ENCODE data around the gene TFPT.
A peak's percentile ranks its signal among the peaks of the same experiment; 100 is the strongest.

The TFPT gene

GRCh38 chr19:54124393-54124792 lies 8.9 kb upstream of the TFPT start:
- no peak overlapping the region for H3K4me3 ChIP-seq (ENCODE audit: low read length)
- H3K27me3 ChIP-seq (ENCODE audit: insufficient read depth, low read length) = no peaks in the 10 kb centered on the region
- no peaks in the 10 kb centered on the region for H3K4me1 ChIP-seq (ENCODE audit: insufficient read depth, low read length)
- H3K36me3 ChIP-seq (ENCODE audit: insufficient read depth, low read length) = peaks cover 82% of the 10 kb centered on the region
- no peaks in the 10 kb centered on the region for H3K9me3 ChIP-seq (ENCODE audit: low read length)
- H2AFZ ChIP-seq (ENCODE audit: low read depth, low read length) = no peak overlapping the region

- H3K27me3 ChIP-seq (ENCODE audit: insufficient read depth, low read length) = no peaks in the 10 kb centered on the region
- H3K9me3 ChIP-seq (ENCODE audit: low read length) = no peaks in the 10 kb centered on the region
- no peak overlapping the region for H2AFZ ChIP-seq (ENCODE audit: low read depth, low read length)
- H3K4me3 ChIP-seq (ENCODE audit: low read length) = no peak overlapping the region
- H3K36me3 ChIP-seq (ENCODE audit: insufficient read depth, low read length) = peaks cover 78% of the 10 kb centered on the region
- no peaks in the 10 kb centered on the region for H3K4me1 ChIP-seq (ENCODE audit: insufficient read depth, low read length)
These were observed 8.2 kb upstream of the TFPT start for GRCh38 chr19:54123682-54124081.

- Histone ChIP-seq H3K36me3 (ENCODE audit: insufficient read depth, low read length) (peaks cover 68% of the 10 kb centered on the region), H3K9me3 (ENCODE audit: low read length) (no peaks in the 10 kb centered on the region), H3K4me1 (ENCODE audit: insufficient read depth, low read length) (peaks cover 7% of the 10 kb centered on the region), H2AFZ (ENCODE audit: low read depth, low read length) (no peak overlapping the region), H3K27me3 (ENCODE audit: insufficient read depth, low read length) (no peaks in the 10 kb centered on the region), H3K4me3 (ENCODE audit: low read length) (no peak overlapping the region)
These were observed 5.8 kb upstream of the TFPT start for GRCh38 chr19:54121259-54121658.

- Histone ChIP-seq H3K36me3 (ENCODE audit: insufficient read depth, low read length) (peaks cover 28% of the 10 kb centered on the region), H2AFZ (ENCODE audit: low read depth, low read length) (no peak overlapping the region), H3K4me1 (ENCODE audit: insufficient read depth, low read length) (peaks cover 15% of the 10 kb centered on the region)
These were observed 933 bp downstream of the TFPT start for GRCh38 chr19:54114340-54115108.

GRCh38 chr19:54109651-54110050 lies 5.8 kb downstream of the TFPT start:
- H2AFZ ChIP-seq (ENCODE audit: low read depth, low read length) = no peak overlapping the region

More at GRCh38 chr19:54114340-54115108, 933 bp downstream of the TFPT start:
- H3K4me3 ChIP-seq (ENCODE audit: low read length) = peak overlapping the region; percentile 57
- no peaks in the 10 kb centered on the region for H3K9me3 ChIP-seq (ENCODE audit: low read length)
- H3K27me3 ChIP-seq (ENCODE audit: insufficient read depth, low read length) = no peaks in the 10 kb centered on the region

GRCh38 chr19:54108496-54108895 lies 7.0 kb downstream of the TFPT start:
- Histone ChIP-seq H3K4me3 (ENCODE audit: low read length) (no peak overlapping the region), H3K4me1 (ENCODE audit: insufficient read depth, low read length) (peaks cover under 1% of the 10 kb centered on the region), H3K27me3 (ENCODE audit: insufficient read depth, low read length) (no peaks in the 10 kb centered on the region), H3K9me3 (ENCODE audit: low read length) (no peaks in the 10 kb centered on the region), H2AFZ (ENCODE audit: low read depth, low read length) (no peak overlapping the region), H3K36me3 (ENCODE audit: insufficient read depth, low read length) (peaks cover 52% of the 10 kb centered on the region)

More at GRCh38 chr19:54109651-54110050, 5.8 kb downstream of the TFPT start:
- Histone ChIP-seq H3K9me3 (ENCODE audit: low read length) (no peaks in the 10 kb centered on the region), H3K36me3 (ENCODE audit: insufficient read depth, low read length) (peaks cover 50% of the 10 kb centered on the region), H3K27me3 (ENCODE audit: insufficient read depth, low read length) (no peaks in the 10 kb centered on the region), H3K4me1 (ENCODE audit: insufficient read depth, low read length) (peaks cover 6% of the 10 kb centered on the region), H3K4me3 (ENCODE audit: low read length) (no peak overlapping the region)

GRCh38 chr19:54107876-54108490 lies 7.5 kb downstream of the TFPT start:
- no peak overlapping the region for H2AFZ ChIP-seq (ENCODE audit: low read depth, low read length)
- no peaks in the 10 kb centered on the region for H3K27me3 ChIP-seq (ENCODE audit: insufficient read depth, low read length)
- peaks cover 4% of the 10 kb centered on the region for H3K4me1 ChIP-seq (ENCODE audit: insufficient read depth, low read length)
- no peaks in the 10 kb centered on the region for H3K9me3 ChIP-seq (ENCODE audit: low read length)
- H3K4me3 ChIP-seq (ENCODE audit: low read length) = no peak overlapping the region
- peaks cover 52% of the 10 kb centered on the region for H3K36me3 ChIP-seq (ENCODE audit: insufficient read depth, low read length)

- Histone ChIP-seq H3K4me1 (ENCODE audit: insufficient read depth, low read length) (peaks cover 4% of the 10 kb centered on the region), H3K36me3 (ENCODE audit: insufficient read depth, low read length) (peaks cover 52% of the 10 kb centered on the region), H2AFZ (ENCODE audit: low read depth, low read length) (no peak overlapping the region), H3K4me3 (ENCODE audit: low read length) (no peak overlapping the region), H3K27me3 (ENCODE audit: insufficient read depth, low read length) (no peaks in the 10 kb centered on the region), H3K9me3 (ENCODE audit: low read length) (no peaks in the 10 kb centered on the region)
These were observed 8.7 kb downstream of the TFPT start for GRCh38 chr19:54106716-54107115.

GRCh38 chr19:54105796-54106195 lies 9.7 kb downstream of the TFPT start:
- Histone ChIP-seq H3K36me3 (ENCODE audit: insufficient read depth, low read length) (peaks cover 49% of the 10 kb centered on the region), H3K9me3 (ENCODE audit: low read length) (no peaks in the 10 kb centered on the region), H3K4me1 (ENCODE audit: insufficient read depth, low read length) (peaks cover 4% of the 10 kb centered on the region), H3K4me3 (ENCODE audit: low read length) (no peak overlapping the region), H3K27me3 (ENCODE audit: insufficient read depth, low read length) (peaks cover under 1% of the 10 kb centered on the region), H2AFZ (ENCODE audit: low read depth, low read length) (no peak overlapping the region)

GRCh38 chr19:54104998-54105715 lies 10.3 kb downstream of the TFPT start:
- H3K4me1 ChIP-seq (ENCODE audit: insufficient read depth, low read length) = peaks cover 4% of the 10 kb centered on the region
- peaks cover 44% of the 10 kb centered on the region for H3K36me3 ChIP-seq (ENCODE audit: insufficient read depth, low read length)
- no peaks in the 10 kb centered on the region for H3K9me3 ChIP-seq (ENCODE audit: low read length)
- H3K27me3 ChIP-seq (ENCODE audit: insufficient read depth, low read length) = peaks cover 4% of the 10 kb centered on the region
- no peak overlapping the region for H2AFZ ChIP-seq (ENCODE audit: low read depth, low read length)
- H3K4me3 ChIP-seq (ENCODE audit: low read length) = no peak overlapping the region

GRCh38 chr19:54102421-54103169 lies 12.9 kb downstream of the TFPT start, which contains the start of gene NDUFA3:
Gene NDUFA3, plus strand, starts transcription at chr19:54102855. Its CDS starts 24 bp downstream, at chr19:54102879.
- Histone ChIP-seq H3K4me1 (ENCODE audit: insufficient read depth, low read length) (peaks cover 4% of the 10 kb centered on the region), H3K36me3 (ENCODE audit: insufficient read depth, low read length) (peaks cover 20% of the 10 kb centered on the region), H3K4me3 (ENCODE audit: low read length) (peak within 1 kb of the TSS; percentile 84), H2AFZ (ENCODE audit: low read depth, low read length) (no peak within 1 kb of the TSS), H3K9me3 (ENCODE audit: low read length) (no peaks in the 10 kb centered on the region), H3K27me3 (ENCODE audit: insufficient read depth, low read length) (peaks cover 4% of the 10 kb centered on the region)

- Histone ChIP-seq H3K36me3 (ENCODE audit: insufficient read depth, low read length) (peaks cover 3% of the 10 kb centered on the region), H3K4me1 (ENCODE audit: insufficient read depth, low read length) (peaks cover 7% of the 10 kb centered on the region), H2AFZ (ENCODE audit: low read depth, low read length) (no peak within 1 kb of the TSS), H3K4me3 (ENCODE audit: low read length) (no peak within 1 kb of the TSS), H3K9me3 (ENCODE audit: low read length) (no peaks in the 10 kb centered on the region), H3K27me3 (ENCODE audit: insufficient read depth, low read length) (peaks cover 20% of the 10 kb centered on the region)
These were observed 14.9 kb downstream of the TFPT start, which contains the start of gene OSCAR for GRCh38 chr19:54100561-54100960. Gene OSCAR, minus strand, starts transcription at chr19:54100803. Its CDS starts 11 bp downstream, at chr19:54100792.
